ENCODE results near the gene SMC3.

GRCh38 chr10:110524859-110525232 is 42.6 kb upstream of the SMC3 start:
- TF ChIP-seq MXI1 (IDR thresholded peaks at IDR 0.05; ENCODE audit: borderline replicate concordance, low read depth, low read length) (no peak), GTF2F1 (IDR thresholded peaks at IDR 0.05; ENCODE audit: low read length) (no peak), CTCF (CRISPR knock-in tag; IDR thresholded peaks at IDR 0.05) (no peak), TRIM22 (IDR thresholded peaks at IDR 0.05) (no peak), ZNF614 (CRISPR knock-in tag; IDR thresholded peaks at IDR 0.05; ENCODE audit: borderline replicate concordance) (no peak), GTF3A (CRISPR knock-in tag; conservative IDR thresholded peaks at IDR 0.05) (no peak)
